Activated CD8-positive, alpha-beta T cell treated with anti-CD3 and anti-CD28 coated beads, Interleukin-2, amount 10 ng/mL, durations not matched to agents 7 days and 5 days (primary cell): ENCODE measurements around the gene REXO4. TPM values are rescaled to one million over a fixed set of nuclear protein-coding genes. Genes with fewer than 3 reads are reported as not detected.

Experiments used
- ATAC-seq: fragments of 150-1000 bp; cut with Tn5 transposase; one replicate; pipeline ENCODE4 v1.10.0; 2021; ENCODE audit warnings: moderate library complexity
- CTCF ChIA-PET: fragments of 350-600 bp; sonication (Branson Sonifier 250); formaldehyde crosslinking; loops from one replicate; lab custom pipeline; 2021; ENCODE audit warnings: antibody characterized with exemption; lab: Charles Lee
- POLR2A ChIA-PET: fragments of 350-600 bp; sonication (Branson Sonifier 250); formaldehyde crosslinking; loops from one replicate; lab custom pipeline; 2021; ENCODE audit warnings: antibody characterized with exemption; lab: Charles Lee
- DNase-seq: peaks from one replicate; pipeline ENCODE4 v3.0.0-alpha.2; 2020
- H3K27ac Mint-ChIP-seq: one replicate; pipeline ENCODE4 v1.8.0; 2021; ENCODE audit warnings: mild to moderate bottlenecking, mixed read lengths
- H3K27me3 Mint-ChIP-seq: one replicate; pipeline ENCODE4 v1.8.0; 2021; ENCODE audit warnings: low read depth, mixed read lengths
- H3K36me3 Mint-ChIP-seq: one replicate; pipeline ENCODE4 v1.8.0; 2021; ENCODE audit warnings: low read depth, mixed read lengths
- H3K4me1 Mint-ChIP-seq: one replicate; pipeline ENCODE4 v1.8.0; 2021; ENCODE audit warnings: low read depth, mixed read lengths
- H3K4me3 Mint-ChIP-seq: one replicate; pipeline ENCODE4 v1.8.0; 2021; ENCODE audit warnings: mild to moderate bottlenecking, mixed read lengths
- H3K9me3 Mint-ChIP-seq: one replicate; pipeline ENCODE4 v1.8.0; 2022; ENCODE audit warnings: mixed read lengths; ENCODE audit not compliant: insufficient read depth
- total RNA-seq, 2 experiments: library from RNA; stranded (reverse); gene quantifications; one replicate each; pipeline ENCODE4 v1.2.3, GENCODE V29; 2021

REXO4 gene
- total RNA-seq, 2 experiments from 2014 or later, result 23.6 to 25.7 TPM

- H3K27me3 Mint-ChIP-seq, result no peaks in the 10 kb centered on the region
- DNase-seq, result no peak
- POLR2A ChIA-PET, result no interaction called here
- H3K4me1 Mint-ChIP-seq, result no peaks in the 10 kb centered on the region
- ATAC-seq, result no peak
- no peaks in the 10 kb centered on the region for H3K9me3 Mint-ChIP-seq
- CTCF ChIA-PET, result interaction anchor here (1.4 to 1.7 kb wide), 2 partner anchors 9 to 257 kb away, joined by 3 to 4 read pairs; no protein-coding TSS in a partner anchor
- no peak overlapping the region for H3K4me3 Mint-ChIP-seq
- no peaks in the 10 kb centered on the region for H3K36me3 Mint-ChIP-seq
- no peak overlapping the region for H3K27ac Mint-ChIP-seq
Measured at GRCh38 chr9:133445293-133445969, 27.6 kb upstream of the REXO4 start.

DNA sequence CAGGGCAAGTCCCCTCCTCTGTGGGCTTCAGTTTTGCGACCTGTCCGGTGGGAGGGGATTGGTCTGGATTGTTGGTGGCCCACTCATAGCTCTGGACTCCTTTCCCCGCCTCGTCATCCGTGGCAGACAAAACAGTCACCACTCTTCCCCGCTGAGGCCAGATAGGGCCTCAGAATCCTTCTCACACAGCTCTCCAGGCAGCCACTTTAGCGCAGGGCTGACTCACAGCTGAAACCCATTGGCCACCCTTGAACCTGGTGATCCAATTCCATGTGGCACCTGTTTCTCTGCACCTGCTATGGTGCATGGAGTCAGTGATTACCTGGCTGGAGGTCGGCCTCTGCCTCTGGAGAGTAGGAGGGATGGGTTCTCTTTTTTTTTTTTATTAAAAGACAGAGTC lies 26.2 kb upstream of the REXO4 start:
- ATAC-seq (no peak), DNase-seq (no peak)
- H3K27me3 Mint-ChIP-seq, result no peaks in the 10 kb centered on the region
- no peaks in the 10 kb centered on the region for H3K36me3 Mint-ChIP-seq
- no peaks in the 10 kb centered on the region for H3K9me3 Mint-ChIP-seq
- CTCF ChIA-PET, result interaction anchor here (1.7 kb wide), 1 partner anchor 10 kb away, joined by 4 read pairs; no protein-coding TSS in a partner anchor
- POLR2A ChIA-PET, result no interaction called here
- H3K4me3 Mint-ChIP-seq, result no peak overlapping the region
- no peaks in the 10 kb centered on the region for H3K4me1 Mint-ChIP-seq
- no peak overlapping the region for H3K27ac Mint-ChIP-seq

DNA sequence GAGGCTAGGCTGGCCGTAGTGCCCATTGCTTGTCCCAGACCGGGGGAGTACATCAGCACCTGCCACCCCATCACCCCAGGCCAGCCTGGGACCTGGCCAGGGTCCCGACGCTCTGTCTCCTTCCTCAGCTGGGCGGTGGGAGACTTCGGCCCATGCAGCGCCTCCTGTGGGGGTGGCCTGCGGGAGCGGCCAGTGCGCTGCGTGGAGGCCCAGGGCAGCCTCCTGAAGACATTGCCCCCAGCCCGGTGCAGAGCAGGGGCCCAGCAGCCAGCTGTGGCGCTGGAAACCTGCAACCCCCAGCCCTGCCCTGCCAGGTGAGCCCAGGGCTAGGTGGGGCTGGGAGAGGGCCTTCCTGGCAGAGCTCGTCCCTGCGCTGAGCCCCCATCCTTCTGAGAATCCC lies 25.4 kb upstream of the REXO4 start:
- no peak for ATAC-seq
- H3K4me1 Mint-ChIP-seq, result no peaks in the 10 kb centered on the region
- no peaks in the 10 kb centered on the region for H3K9me3 Mint-ChIP-seq
- no peak overlapping the region for H3K4me3 Mint-ChIP-seq
- no peaks in the 10 kb centered on the region for H3K36me3 Mint-ChIP-seq
- CTCF ChIA-PET, result no interaction called here
- POLR2A ChIA-PET, result interaction anchor here (0.7 kb wide), 1 partner anchor 35 kb away, joined by 3 read pairs; no protein-coding TSS in a partner anchor
- no peak for DNase-seq
- H3K27me3 Mint-ChIP-seq, result no peaks in the 10 kb centered on the region
- no peak overlapping the region for H3K27ac Mint-ChIP-seq

GRCh38 chr9:133441571-133441970 lies 23.8 kb upstream of the REXO4 start:
- no peaks in the 10 kb centered on the region for H3K36me3 Mint-ChIP-seq

GRCh38 chr9:133440874-133441273 lies 23.1 kb upstream of the REXO4 start:
- no peak for ATAC-seq
- no peak overlapping the region for H3K4me3 Mint-ChIP-seq
- H3K36me3 Mint-ChIP-seq, result no peaks in the 10 kb centered on the region
- H3K27me3 Mint-ChIP-seq, result no peaks in the 10 kb centered on the region
- no peak overlapping the region for H3K27ac Mint-ChIP-seq
- H3K4me1 Mint-ChIP-seq, result no peaks in the 10 kb centered on the region
- POLR2A ChIA-PET, result no interaction called here
- CTCF ChIA-PET, result no interaction called here
- no peaks in the 10 kb centered on the region for H3K9me3 Mint-ChIP-seq
- DNase-seq, result no peak

More at GRCh38 chr9:133441571-133441970, 23.8 kb upstream of the REXO4 start:
- ChIA-PET POLR2A (no interaction called here), CTCF (no interaction called here)
- no peak for ATAC-seq
- Mint-ChIP-seq H3K27ac (no peak overlapping the region), H3K4me1 (no peaks in the 10 kb centered on the region), H3K4me3 (no peak overlapping the region), H3K9me3 (no peaks in the 10 kb centered on the region), H3K27me3 (no peaks in the 10 kb centered on the region)
- DNase-seq, result no peak

GRCh38 chr9:133439337-133439736 lies 21.5 kb upstream of the REXO4 start:
- no peak overlapping the region for H3K4me3 Mint-ChIP-seq
- no peaks in the 10 kb centered on the region for H3K27me3 Mint-ChIP-seq
- DNase-seq (no peak), ATAC-seq (no peak)
- H3K9me3 Mint-ChIP-seq, result no peaks in the 10 kb centered on the region
- H3K4me1 Mint-ChIP-seq, result no peaks in the 10 kb centered on the region
- ChIA-PET CTCF (no interaction called here), POLR2A (interaction anchor here (0.6 kb wide), 1 partner anchor 13 kb away, joined by 4 read pairs; no protein-coding TSS in a partner anchor)
- no peak overlapping the region for H3K27ac Mint-ChIP-seq
- H3K36me3 Mint-ChIP-seq, result no peaks in the 10 kb centered on the region

- CTCF ChIA-PET, result interaction anchor here (0.8 kb wide), 1 partner anchor 21 kb away, joined by 3 read pairs; the partner anchor contains the start of gene REXO4
- POLR2A ChIA-PET, result no interaction called here
- Mint-ChIP-seq H3K4me3 (no peak overlapping the region), H3K27ac (no peak overlapping the region), H3K4me1 (no peaks in the 10 kb centered on the region), H3K9me3 (no peaks in the 10 kb centered on the region), H3K27me3 (no peaks in the 10 kb centered on the region), H3K36me3 (no peaks in the 10 kb centered on the region)
- DNase-seq, result no peak
- no peak for ATAC-seq
Measured at GRCh38 chr9:133437753-133438531, 20.1 kb upstream of the REXO4 start.

- Mint-ChIP-seq H3K36me3 (no peaks in the 10 kb centered on the region), H3K9me3 (no peaks in the 10 kb centered on the region), H3K27ac (no peak overlapping the region), H3K4me3 (no peak overlapping the region), H3K27me3 (no peaks in the 10 kb centered on the region), H3K4me1 (no peaks in the 10 kb centered on the region)
- CTCF ChIA-PET, result no interaction called here
- ATAC-seq (no peak), DNase-seq (no peak)
- POLR2A ChIA-PET, result no interaction called here
Measured at GRCh38 chr9:133436681-133437080, 18.9 kb upstream of the REXO4 start.

GRCh38 chr9:133433351-133433843 lies 15.6 kb upstream of the REXO4 start:
- H3K27ac Mint-ChIP-seq, result no peak overlapping the region
- POLR2A ChIA-PET, result interaction anchor here (1.0 kb wide), 1 partner anchor 18 kb away, joined by 3 read pairs; no protein-coding TSS in a partner anchor
- H3K4me3 Mint-ChIP-seq, result no peak overlapping the region
- peaks cover 7% of the 10 kb centered on the region for H3K4me1 Mint-ChIP-seq
- H3K36me3 Mint-ChIP-seq, result no peaks in the 10 kb centered on the region
- peaks cover 4% of the 10 kb centered on the region for H3K27me3 Mint-ChIP-seq
- DNase-seq (no peak), ATAC-seq (no peak)
- no peaks in the 10 kb centered on the region for H3K9me3 Mint-ChIP-seq
- CTCF ChIA-PET, result no interaction called here

- DNase-seq, result no peak
- H3K27ac Mint-ChIP-seq, result no peak overlapping the region
- H3K27me3 Mint-ChIP-seq, result peaks cover 17% of the 10 kb centered on the region
- no peak overlapping the region for H3K4me3 Mint-ChIP-seq
- peaks cover 9% of the 10 kb centered on the region for H3K4me1 Mint-ChIP-seq
- ChIA-PET POLR2A (no interaction called here), CTCF (no interaction called here)
- no peaks in the 10 kb centered on the region for H3K9me3 Mint-ChIP-seq
- ATAC-seq, result no peak
- no peaks in the 10 kb centered on the region for H3K36me3 Mint-ChIP-seq
Measured at GRCh38 chr9:133430244-133430643, 12.4 kb upstream of the REXO4 start.

DNA sequence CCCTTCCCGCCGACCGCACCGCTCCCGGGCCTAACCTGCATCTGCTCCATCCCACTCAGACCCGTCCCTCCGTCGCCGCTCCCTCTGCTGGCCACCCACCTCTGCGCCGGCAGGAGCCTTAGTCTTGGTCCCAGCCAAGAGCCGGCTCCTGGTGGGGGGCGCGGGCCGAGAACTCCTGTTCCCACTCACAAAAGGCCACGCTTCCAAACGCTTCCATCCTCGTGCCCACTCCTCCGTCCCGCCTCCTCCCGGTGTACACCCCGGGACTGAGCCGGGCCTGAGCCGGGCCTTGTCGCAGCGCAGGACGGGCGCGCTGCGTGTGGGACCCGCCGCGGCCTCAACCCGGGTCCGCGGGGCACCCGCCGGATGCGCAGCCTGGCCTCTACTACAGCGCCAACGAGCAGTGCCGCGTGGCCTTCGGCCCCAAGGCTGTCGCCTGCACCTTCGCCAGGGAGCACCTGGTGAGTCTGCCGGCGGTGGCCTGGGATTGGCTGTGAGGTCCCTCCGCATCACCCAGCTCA lies 11.9 kb upstream of the REXO4 start:
- peaks cover 17% of the 10 kb centered on the region for H3K27me3 Mint-ChIP-seq
- H3K36me3 Mint-ChIP-seq, result no peaks in the 10 kb centered on the region
- CTCF ChIA-PET, result no interaction called here
- DNase-seq, result no peak
- H3K27ac Mint-ChIP-seq, result no peak overlapping the region
- ATAC-seq, result peak; percentile 16
- H3K9me3 Mint-ChIP-seq, result no peaks in the 10 kb centered on the region
- H3K4me1 Mint-ChIP-seq, result peaks cover 9% of the 10 kb centered on the region
- POLR2A ChIA-PET, result no interaction called here
- H3K4me3 Mint-ChIP-seq, result no peak overlapping the region

- ATAC-seq, result no peak
- no peak for DNase-seq
- Mint-ChIP-seq H3K9me3 (no peaks in the 10 kb centered on the region), H3K4me3 (no peak overlapping the region), H3K27ac (no peak overlapping the region), H3K27me3 (peaks cover 17% of the 10 kb centered on the region), H3K36me3 (no peaks in the 10 kb centered on the region), H3K4me1 (peaks cover 9% of the 10 kb centered on the region)
- ChIA-PET CTCF (no interaction called here), POLR2A (no interaction called here)
Measured at GRCh38 chr9:133429214-133429613, 11.4 kb upstream of the REXO4 start.
